ENCODE data around the gene PLA2G6. TPM values are rescaled to one million over a fixed set of nuclear protein-coding genes. Genes with fewer than 3 reads are reported as not detected.
A peak's percentile ranks its signal among the peaks of the same experiment; 100 is the strongest.

The PLA2G6 gene
- total and polyA plus RNA-seq, 2 of the 4 experiments (the other 2 are of a cell fraction): 6.1 to 10.3 TPM

GRCh38 chr22:38122616-38123015, 59.0 kb downstream of the PLA2G6 start:
- Histone ChIP-seq H4K5ac (ENCODE audit: low read depth, low read length) (no peak overlapping the region), H3K23ac (ENCODE audit: low read depth, low read length) (no peak overlapping the region), H4K20me1 (ENCODE audit: insufficient read depth, low read length) (no peaks in the 10 kb centered on the region), H3K9me3 (ENCODE audit: control insufficient read depth, insufficient read depth, low read length) (no peaks in the 10 kb centered on the region), H3K4me3 (ENCODE audit: insufficient read depth, low read depth, low read length) (no peak overlapping the region), H3K4ac (ENCODE audit: low read depth, low read length) (no peak overlapping the region), H3K14ac (replicated peaks; ENCODE audit: low read depth, low read length) (no peak overlapping the region), H3K18ac (ENCODE audit: low read depth, low read length) (no peak overlapping the region), H2AK9ac (replicated peaks; ENCODE audit: low read depth, low read length, poor library complexity) (no peak overlapping the region), H3K27ac (ENCODE audit: insufficient read depth, low read length) (no peak overlapping the region), H4K91ac (ENCODE audit: insufficient read depth, low read depth, low read length) (no peak overlapping the region), H3K9ac (ENCODE audit: low read depth, low read length) (no peak overlapping the region), H3K4me1 (ENCODE audit: control insufficient read depth, insufficient read depth, low read length) (no peaks in the 10 kb centered on the region), H3K4me2 (ENCODE audit: low read depth, low read length) (no peak overlapping the region), H2BK120ac (ENCODE audit: low read depth, low read length) (no peak overlapping the region), H4K8ac (ENCODE audit: low read depth in 2 of 2, low read length in 2 of 2) (no peak overlapping the region), H2BK5ac (ENCODE audit: low read depth, low read length, poor library complexity, severe bottlenecking) (no peak overlapping the region), H3K9me1 (ENCODE audit: insufficient read depth, low read length) (peaks cover 4% of the 10 kb centered on the region), H3K79me1 (ENCODE audit: low read depth in 1 of 2, low read length in 2 of 2) (no peaks in the 10 kb centered on the region), H2AFZ (replicated peaks; ENCODE audit: low read length, poor library complexity) (peak overlapping the region; percentile 49), H2AK5ac (ENCODE audit: low read depth, low read length) (no peak overlapping the region), H3K27me3 (ENCODE audit: control insufficient read depth, insufficient read depth, low read length) (peaks cover 3% of the 10 kb centered on the region; the same call in 1 of the 2 replicates), H3K36me3 (ENCODE audit: control insufficient read depth, insufficient read depth, low read length) (no peaks in the 10 kb centered on the region), H2BK20ac (ENCODE audit: low read depth, low read length) (no peak overlapping the region), H2BK15ac (ENCODE audit: low read depth, low read length) (no peak overlapping the region), H3K56ac (ENCODE audit: extremely low read depth, insufficient read depth, low read length) (no peak overlapping the region)
- intact Hi-C loops (cut with micrococcal nuclease) (no loop called here), dilution Hi-C loops (cut with HindIII; ENCODE audit: low sequenced_read_pairs, unreplicated experiment) (no loop called here), in situ Hi-C loops (cut with MboI; ENCODE audit: low sequenced_read_pairs) (no loop called here)
- WGBS, 2 experiments (ENCODE audit: extremely low coverage in 2 of 2, insufficient read length in 1 of 2): 80% methylated on average over 1 of the region's 6 CpGs; no CpG with 5 or more reads in 1 of the 2 experiments
- no TSS peak for BruUV-seq (replicated peaks)
- POLR2A ChIA-PET (ENCODE audit: unreplicated experiment): no interaction called here
- no peak for ATAC-seq (ENCODE audit: low read depth)
- no peak for DNase-seq
- CTCF ChIA-PET: interaction anchor here (1.4 kb wide), 1 partner anchor 14 kb away, joined by 3 read pairs; no protein-coding TSS in a partner anchor
- no peak for TF ChIP-seq RAD21 (IDR thresholded peaks at IDR 0.05; ENCODE audit: low read length)
- TF ChIP-seq FOS (IDR thresholded peaks at IDR 0.05; ENCODE audit: low read depth, low read length): no peak
- TF ChIP-seq RCOR1 (IDR thresholded peaks at IDR 0.05; ENCODE audit: insufficient replicate concordance, low read length): no peak
- no peak for TF ChIP-seq MAFK (IDR thresholded peaks at IDR 0.05; ENCODE audit: low read depth, low read length)
- no peak for TF ChIP-seq CTCF (conservative IDR thresholded peaks at IDR 0.05; ENCODE audit: low read depth, low read length)
- TF ChIP-seq MXI1 (IDR thresholded peaks at IDR 0.05; ENCODE audit: borderline replicate concordance, low read depth, low read length): no peak
- no peak for TF ChIP-seq MAZ (IDR thresholded peaks at IDR 0.05; ENCODE audit: borderline replicate concordance, low read depth, low read length)
- no peak for TF ChIP-seq SMC3 (IDR thresholded peaks at IDR 0.05; ENCODE audit: low read depth, low read length)
- TF ChIP-seq CHD1 (IDR thresholded peaks at IDR 0.05; ENCODE audit: low read depth, low read length): no peak
- TF ChIP-seq CEBPB (IDR thresholded peaks at IDR 0.05; ENCODE audit: low read depth, low read length): no peak
- no peak for TF ChIP-seq BHLHE40 (IDR thresholded peaks at IDR 0.05; ENCODE audit: low read depth, low read length)
- TF ChIP-seq USF2 (IDR thresholded peaks at IDR 0.05; ENCODE audit: low read depth, low read length): no peak
- TF ChIP-seq RFX5 (IDR thresholded peaks at IDR 0.05; ENCODE audit: low read depth, low read length): no peak
- no peak for TF ChIP-seq NFE2L2 (IDR thresholded peaks at IDR 0.05; ENCODE audit: low read depth, low read length)
- no peak for TF ChIP-seq POLR2A (IDR thresholded peaks at IDR 0.05; ENCODE audit: low read depth, low read length)
- TF ChIP-seq ELK1 (IDR thresholded peaks at IDR 0.05; ENCODE audit: borderline replicate concordance, low read depth, low read length): no peak

Data from IMR-90 (cell line).